Adrenal gland (tissue), 12 donors: ENCODE measurements around the gene TYK2. TPM values are rescaled to one million over a fixed set of nuclear protein-coding genes. Genes with fewer than 3 reads are reported as not detected.
"Not testable (repeated sequence)": the region's sequence is repeated elsewhere in the genome, so short reads cannot be mapped to it uniquely, and the experiment has no call there.

Experiments
- DNase-seq, 7 donors: peaks; one replicate each; pipeline ENCODE4 v3.0.0-alpha.2; 2019 to 2020
- H3K27ac ChIP-seq, 5 donors: fragments of 200-600 bp; sonication (generic) in 4 of 5; 1 replicate in 3 of 5; 2 replicates in 2 of 5; pipeline versions ENCODE4 v1.5.1 to v1.8.0; 2016 to 2020; ENCODE audit warnings: mild to moderate bottlenecking in 1 of 5
- H3K27me3 ChIP-seq: fragments of 200-600 bp; 2 replicates; pipeline ENCODE4 v1.8.0; 2021
- H3K36me3 ChIP-seq, 2 donors: fragments of 200-600 bp; replicated peaks in 1 of 2; 1 replicate in 1 of 2; 2 replicates in 1 of 2; pipeline versions ENCODE4 v1.5.1 to v1.8.0; 2018 to 2022
- H3K4me1 ChIP-seq, 2 donors: fragments of 200-600 bp; replicated peaks in 1 of 2; 1 replicate in 1 of 2; 2 replicates in 1 of 2; pipeline versions ENCODE4 v1.5.1 to v1.8.0; 2018 to 2021
- H3K4me3 ChIP-seq, 4 donors: fragments of 200-600 bp; sonication (generic) in 3 of 4; one replicate each; pipeline ENCODE4 v1.5.1; 2016 to 2018
- H3K9me3 ChIP-seq, 3 donors: fragments of 200-600 bp; sonication (generic) in 1 of 3; replicated peaks in 1 of 3; 1 replicate in 2 of 3; 2 replicates in 1 of 3; pipeline versions ENCODE4 v1.5.1 to v1.8.0; 2016 to 2021
- CTCF ChIP-seq, 6 experiments: fragments of 450-650 bp in 4 of 6; fragments of 200-600 bp in 2 of 6; sonication (generic) in 1 of 6; IDR thresholded peaks; 1 replicate in 5 of 6; 2 replicates in 1 of 6; pipeline versions ENCODE4 v1.5.1 to v1.8.0; 2016 to 2021; ENCODE audit warnings: antibody characterized with exemption in 6 of 6, mild to moderate bottlenecking in 2 of 6, moderate library complexity in 1 of 6
- POLR2A ChIP-seq, 2 donors: fragments of 450-650 bp; IDR thresholded peaks; one replicate each; pipeline ENCODE4 v1.6.1; 2017; ENCODE audit warnings: antibody characterized with exemption in 2 of 2, mild to moderate bottlenecking in 2 of 2, moderate library complexity in 1 of 2
- WGBS, 4 donors: extraction: QIAGEN DNeasy Blood & Tissue Kit in 2 of 4; methylation state at CpG; one replicate each; pipeline versions ENCODE4 v1.1.5 to v1.1.7; 2013 to 2017; 5-methylcytosine and 5-hydroxymethylcytosine counted together
- intact Hi-C, 2 donors: fragments of 100-400 bp; cut with DNase I; formaldehyde crosslinking; loops; one replicate each; pipeline versions ENCODE4 v1.14.1 to v1.15.0; 2022 to 2023
- polyA plus RNA-seq, 3 donors: library from polyadenylated mRNA; stranded (reverse); fragments of 200-250 nt in 2 of 3; fragments of 350-450 nt in 1 of 3; fragmentation: Illumina TruSeq in 1 of 3; extraction: RNeasy Lipid Tissue Mini Kit (QIAGEN cat#74804) in 1 of 3; gene quantifications; one replicate each; pipeline ENCODE4 v1.2.3, GENCODE V29; 2013 to 2014
- total RNA-seq, 9 donors: library from RNA; depleted of rRNA in 4 of 9; stranded (reverse); fragments of >200 nt in 4 of 9; fragments of 120-200 nt in 1 of 9; fragmentation: NEBNext Ultra II Directional in 1 of 9; extraction: Animal tissue kit (Norgen Biotek cat#: 25700) in 1 of 9; gene quantifications; one replicate each; pipeline versions ENCODE4 v1.1.0 to v1.2.4, GENCODE V29; 2013 to 2023
- donor health status: healthy with polysubstance abuse.
- donor health status: Bipolar disorder and iron deficiency.
- donor health status: DM: yes; HTN: yes; CAD: no.
- donor health status: DM: no; HTN: no; CAD: no.
- donor health status: DM: no; HTN: no; CAD: no.
- donor health status: DM: yes; HTN: yes; CAD: no.

TYK2 gene
- total and polyA plus RNA-seq, 12 donors: 56.1 to 408 (median 104) TPM

DNA sequence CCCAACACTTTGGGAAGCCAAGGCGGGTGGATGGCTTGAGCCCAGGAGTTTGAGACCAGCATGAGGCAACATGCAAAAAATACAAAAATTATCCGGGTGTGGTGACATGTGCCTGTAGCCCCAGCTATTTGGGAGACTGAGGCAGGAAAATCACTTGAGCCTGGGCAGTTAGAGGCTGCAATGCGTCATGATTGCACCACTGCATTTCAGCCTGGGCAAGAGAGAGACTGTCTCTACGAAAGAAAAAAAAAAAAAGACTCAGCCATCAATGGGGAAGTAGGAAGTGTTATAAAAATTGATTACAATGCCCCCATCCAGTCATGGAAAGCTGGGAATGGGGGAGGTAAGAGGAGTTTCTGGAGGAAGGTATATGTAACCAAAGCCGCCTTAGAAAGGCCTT lies 5.4 kb downstream of the TYK2 start:
- no peak for DNase-seq
- Histone ChIP-seq H3K4me3 (no peak overlapping the region), H3K36me3 (peaks cover 0 to 11% of the 10 kb centered on the region in 2 donors), H3K9me3 (no peaks in the 10 kb centered on the region), H3K4me1 (peaks cover 0 to 12% of the 10 kb centered on the region in 2 donors), H3K27me3 (no peaks in the 10 kb centered on the region), H3K27ac (no peak overlapping the region)
- TF ChIP-seq POLR2A (IDR thresholded peaks at IDR 0.05): no peak
- TF ChIP-seq CTCF (IDR thresholded peaks at IDR 0.05): no peak
- intact Hi-C loops: no loop called here
- WGBS, 4 donors: 82 to 91% (median 84%) methylated on average over 5 of the region's 5 CpGs

DNA sequence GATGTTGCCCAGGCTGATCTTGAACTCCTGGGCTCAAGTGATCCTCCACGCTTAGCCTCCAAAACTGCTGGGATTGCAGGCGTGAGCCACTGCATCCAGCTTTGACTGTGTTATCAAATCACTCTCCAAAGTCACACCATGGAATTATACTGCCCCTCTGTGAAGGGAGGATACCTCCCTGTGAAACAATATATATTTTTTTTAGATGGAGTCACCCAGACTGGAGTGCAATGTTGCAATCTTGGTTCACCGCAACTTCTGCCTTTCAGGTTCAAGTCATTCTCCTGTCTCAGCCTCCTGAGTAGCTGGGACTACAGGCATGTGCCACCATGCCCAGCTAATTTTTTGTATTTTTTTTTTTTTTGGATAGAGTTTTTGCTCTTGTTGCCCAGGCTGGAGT lies 7.7 kb downstream of the TYK2 start:
- no peak overlapping the region for H3K4me3 ChIP-seq
- H3K4me1 ChIP-seq: no peaks in the 10 kb centered on the region
- no peak overlapping the region for H3K27ac ChIP-seq
- TF ChIP-seq POLR2A (IDR thresholded peaks at IDR 0.05) (no peak), CTCF (IDR thresholded peaks at IDR 0.05) (no peak)
- WGBS, 4 donors: 78 to 96% (median 90%) methylated on average over 3 of the region's 3 CpGs
- DNase-seq: no peak
- no peaks in the 10 kb centered on the region for H3K27me3 ChIP-seq
- intact Hi-C loops: no loop called here
- no peaks in the 10 kb centered on the region for H3K9me3 ChIP-seq
- peaks cover 0 to 27% of the 10 kb centered on the region in 2 donors for H3K36me3 ChIP-seq

DNA sequence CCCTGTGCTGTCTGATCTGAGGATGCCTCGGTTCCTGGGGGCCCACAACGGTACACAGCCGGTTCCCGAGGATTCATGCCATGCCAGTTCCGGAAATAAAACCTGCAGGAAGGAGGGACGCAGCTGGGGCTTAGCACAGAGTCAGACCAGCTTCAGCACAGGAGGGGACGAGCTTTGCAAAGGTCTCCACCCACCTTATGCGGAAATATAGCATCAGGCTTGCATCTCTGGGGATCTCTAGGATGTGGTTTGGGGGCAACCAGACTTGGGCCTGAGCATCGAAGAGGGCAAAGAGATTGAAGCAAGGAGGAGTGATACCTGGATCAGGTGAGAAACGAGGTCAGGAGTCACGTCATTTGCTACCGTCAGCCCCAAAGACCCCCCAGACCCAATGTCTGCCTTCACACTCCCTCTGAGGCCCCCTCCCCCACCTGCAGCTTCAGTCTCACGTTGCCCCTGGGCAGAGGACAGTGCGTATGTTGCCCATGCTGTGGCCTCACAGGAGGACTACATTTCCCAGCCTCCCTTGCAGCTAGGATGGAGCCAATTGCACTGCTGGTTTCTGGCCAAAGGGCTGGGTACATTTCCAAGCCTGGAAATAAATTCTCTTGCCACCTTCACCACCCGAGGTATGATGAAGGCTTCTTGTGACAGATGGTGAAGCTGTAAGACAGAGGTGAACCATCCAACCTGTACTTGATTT lies 12.1 kb downstream of the TYK2 start:
- 90 to 96% (median 94%) methylated on average over 10 to 15 of the region's 15 CpGs for WGBS, 4 donors
- no peaks in the 10 kb centered on the region for H3K27me3 ChIP-seq
- no peaks in the 10 kb centered on the region for H3K9me3 ChIP-seq
- intact Hi-C loops: no loop called here
- no peaks in the 10 kb centered on the region for H3K4me1 ChIP-seq
- H3K4me3 ChIP-seq: no peak overlapping the region
- no peak for DNase-seq
- no peak overlapping the region for H3K27ac ChIP-seq
- TF ChIP-seq POLR2A (IDR thresholded peaks at IDR 0.05) (no peak), CTCF (IDR thresholded peaks at IDR 0.05) (no peak)
- H3K36me3 ChIP-seq: peaks cover 0 to 63% of the 10 kb centered on the region in 2 donors

GRCh38 chr19:10366950-10367512 lies 13.3 kb downstream of the TYK2 start:
- H3K36me3 ChIP-seq: peaks cover 0 to 70% of the 10 kb centered on the region in 2 donors
- 95 to 99% (median 96%) methylated on average over 4 of the region's 4 CpGs for WGBS, 4 donors
- H3K27me3 ChIP-seq, DNase-seq, H3K4me3 ChIP-seq, intact Hi-C loops, H3K27ac ChIP-seq, H3K4me1 ChIP-seq, H3K9me3 ChIP-seq: not testable (repeated sequence)

DNA sequence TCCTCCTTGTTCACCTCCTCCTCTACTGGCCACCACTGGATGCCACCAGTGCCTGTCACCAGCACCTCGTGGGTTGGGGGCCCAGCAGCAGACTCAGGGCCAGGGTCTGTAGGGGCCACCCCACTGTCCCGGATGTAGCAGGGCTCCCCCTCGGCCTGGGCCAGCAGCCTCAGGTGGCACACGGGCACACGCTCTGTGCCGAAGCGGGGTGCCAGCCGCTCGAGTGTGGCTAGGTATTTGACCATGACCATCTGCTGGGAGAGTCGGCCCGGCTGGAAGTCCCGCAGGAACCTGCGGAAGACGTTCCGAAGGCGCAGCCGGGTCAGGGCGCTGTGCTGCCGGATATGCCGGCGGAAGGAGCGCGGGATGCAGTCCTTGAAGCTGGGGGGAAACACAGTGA lies 14.9 kb downstream of the TYK2 start:
- no peak overlapping the region for H3K27ac ChIP-seq
- H3K9me3 ChIP-seq: no peaks in the 10 kb centered on the region
- H3K4me3 ChIP-seq: no peak overlapping the region
- DNase-seq: no peak
- TF ChIP-seq CTCF (IDR thresholded peaks at IDR 0.05) (no peak), POLR2A (IDR thresholded peaks at IDR 0.05) (no peak)
- 94 to 97% (median 96%) methylated on average over 15 to 23 of the region's 23 CpGs for WGBS, 4 donors
- peaks cover 0 to 78% of the 10 kb centered on the region in 2 donors for H3K36me3 ChIP-seq
- H3K27me3 ChIP-seq: no peaks in the 10 kb centered on the region
- intact Hi-C loops: no loop called here
- H3K4me1 ChIP-seq: no peaks in the 10 kb centered on the region
